Measurements from ENCODE around the gene MALRD1.

DNA sequence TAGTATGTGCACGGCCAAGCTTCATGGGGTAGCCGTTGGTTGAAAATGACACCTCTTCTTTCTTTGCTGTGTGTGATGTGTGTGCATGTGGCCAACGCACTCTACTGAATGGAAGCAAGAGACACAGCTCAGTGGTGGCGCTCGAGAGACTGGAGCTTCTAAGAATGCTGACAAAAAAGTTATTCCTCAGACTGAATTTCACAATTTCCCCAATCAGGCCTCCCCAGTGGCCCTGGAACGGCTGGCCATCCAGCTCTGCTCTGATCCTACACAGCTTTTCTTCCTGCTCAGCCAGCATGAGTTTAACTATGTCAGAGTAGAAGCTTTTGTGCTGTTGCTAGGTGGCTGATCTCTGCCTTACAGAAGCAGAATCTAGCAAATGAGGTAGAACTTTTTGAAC lies 581.0 kb downstream of the MALRD1 start:
- TF ChIP-seq CTCF (IDR thresholded peaks at IDR 0.05) (no peak), POLR2A (IDR thresholded peaks at IDR 0.05) (no peak)

Data from body of pancreas (tissue), 4 donors.